ENCODE data around the gene ZNF611.
"Not testable (repeated sequence)": the region's sequence is repeated elsewhere in the genome, so short reads cannot be mapped to it uniquely, and the experiment has no call there.

Gene ZNF611

DNA sequence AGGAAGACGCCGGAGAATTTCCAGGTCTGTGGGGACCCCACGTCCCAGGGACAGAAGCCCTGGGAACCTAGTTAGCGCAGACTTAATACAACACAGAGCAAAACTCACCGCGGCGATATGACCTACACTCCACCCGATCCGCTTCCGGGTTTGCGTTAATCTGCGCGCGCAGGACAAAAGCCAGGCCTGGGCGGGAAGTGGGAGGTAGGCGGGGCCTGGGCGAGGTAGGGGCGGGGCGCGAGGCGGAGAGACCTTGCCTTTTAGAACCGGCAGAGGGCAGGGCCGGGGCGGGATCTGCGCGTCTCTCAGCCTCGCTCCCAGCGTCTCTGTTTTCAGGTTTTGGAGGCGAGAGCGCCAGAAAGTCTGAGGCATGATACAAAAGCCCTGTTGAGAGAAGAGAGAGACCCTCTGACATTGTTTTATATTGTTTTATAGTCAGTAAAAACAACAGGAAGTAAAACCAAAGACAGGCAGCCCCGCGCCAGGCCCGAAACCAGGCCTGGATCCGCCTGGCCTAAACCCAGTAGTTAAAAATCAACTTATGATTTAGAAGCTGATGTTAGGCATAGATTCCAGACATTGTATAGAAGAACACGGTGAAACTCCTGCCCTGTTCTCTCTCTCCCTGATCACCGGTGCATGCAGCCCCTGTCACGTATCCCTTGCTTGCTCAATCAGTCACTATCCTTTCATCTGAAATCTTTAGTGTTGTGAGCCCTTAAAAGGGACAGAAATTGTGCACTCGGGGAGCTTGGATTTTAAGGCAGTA lies at the start of gene ZNF611:
Gene ZNF611 (minus strand): TSS at position 152 of the 769 bp plus-strand sequence. CDS start 19,150 bp downstream, outside the sequence.
- TF ChIP-seq, protein P1, sequence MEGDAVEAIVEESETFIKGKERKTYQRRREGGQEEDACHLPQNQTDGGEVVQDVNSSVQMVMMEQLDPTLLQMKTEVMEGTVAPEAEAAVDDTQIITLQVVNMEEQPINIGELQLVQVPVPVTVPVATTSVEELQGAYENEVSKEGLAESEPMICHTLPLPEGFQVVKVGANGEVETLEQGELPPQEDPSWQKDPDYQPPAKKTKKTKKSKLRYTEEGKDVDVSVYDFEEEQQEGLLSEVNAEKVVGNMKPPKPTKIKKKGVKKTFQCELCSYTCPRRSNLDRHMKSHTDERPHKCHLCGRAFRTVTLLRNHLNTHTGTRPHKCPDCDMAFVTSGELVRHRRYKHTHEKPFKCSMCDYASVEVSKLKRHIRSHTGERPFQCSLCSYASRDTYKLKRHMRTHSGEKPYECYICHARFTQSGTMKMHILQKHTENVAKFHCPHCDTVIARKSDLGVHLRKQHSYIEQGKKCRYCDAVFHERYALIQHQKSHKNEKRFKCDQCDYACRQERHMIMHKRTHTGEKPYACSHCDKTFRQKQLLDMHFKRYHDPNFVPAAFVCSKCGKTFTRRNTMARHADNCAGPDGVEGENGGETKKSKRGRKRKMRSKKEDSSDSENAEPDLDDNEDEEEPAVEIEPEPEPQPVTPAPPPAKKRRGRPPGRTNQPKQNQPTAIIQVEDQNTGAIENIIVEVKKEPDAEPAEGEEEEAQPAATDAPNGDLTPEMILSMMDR (IDR thresholded peaks at IDR 0.05; ENCODE audit: extremely low read depth, missing control alignments) = no peak
- peak; percentile 94 for DNase-seq (ENCODE audit: low spot score)

DNA sequence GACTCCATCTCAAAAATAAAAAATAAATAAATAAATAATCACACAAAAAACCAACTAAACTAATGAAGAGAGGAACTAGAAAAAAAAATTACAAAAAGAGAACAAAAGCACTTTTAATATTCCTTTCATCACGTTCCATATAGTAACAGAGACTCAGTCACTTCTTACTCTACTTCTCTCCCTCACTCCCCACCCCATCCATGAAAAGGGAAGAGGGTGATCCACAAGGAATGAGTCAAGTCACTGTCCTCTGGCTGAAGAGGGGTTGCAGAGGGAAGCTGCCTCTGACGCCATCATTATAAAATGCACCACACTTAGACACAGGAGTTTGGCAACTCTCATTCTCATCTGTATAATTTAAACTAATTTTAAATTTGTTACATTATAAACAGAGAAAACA lies 48.0 kb upstream of the ZNF611 start:
- DNase-seq (ENCODE audit: low spot score) = not testable (repeated sequence)

DNA sequence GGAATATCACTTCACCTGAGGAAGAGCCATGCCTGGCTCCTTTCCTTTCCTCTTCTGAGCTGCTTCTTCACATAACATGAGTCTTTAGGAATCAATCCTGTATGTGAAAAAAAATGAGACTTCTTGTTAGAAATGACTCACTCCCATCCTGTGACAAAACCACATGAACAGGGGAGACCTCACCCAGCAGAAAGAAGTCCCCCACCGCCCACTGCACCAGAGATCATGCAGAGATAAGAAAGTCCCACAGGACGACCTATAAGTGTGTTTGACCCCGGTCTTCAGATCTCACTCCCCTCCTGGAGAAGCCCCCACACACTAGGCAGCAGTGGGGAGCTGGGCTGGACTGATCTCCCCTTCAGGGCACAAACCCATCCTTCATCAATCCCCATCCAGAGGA lies 44.0 kb upstream of the ZNF611 start:
- TF ChIP-seq, protein P1 (IDR thresholded peaks at IDR 0.05; ENCODE audit: extremely low read depth, missing control alignments) = no peak
- DNase-seq (ENCODE audit: low spot score) = peak; percentile 10

DNA sequence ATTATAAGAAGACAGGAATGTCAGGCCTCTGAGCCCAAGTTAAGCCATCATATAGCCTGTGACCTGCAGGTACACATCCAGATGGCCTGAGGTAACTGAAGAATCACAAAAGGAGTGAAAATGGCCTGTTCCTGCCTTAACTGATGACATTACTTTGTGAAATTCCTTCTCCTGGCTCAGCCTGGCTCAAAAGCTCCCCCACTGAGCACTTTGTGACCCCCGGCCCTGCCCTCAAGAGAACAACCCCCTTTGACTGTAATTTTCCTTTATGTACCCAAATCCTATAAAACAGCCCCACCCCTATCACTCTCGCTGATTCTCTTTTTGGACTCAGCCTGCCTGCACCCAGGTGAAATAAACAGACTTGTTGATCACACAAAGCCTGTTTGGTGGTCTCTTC lies 21.6 kb upstream of the ZNF611 start:
- not testable (repeated sequence) for DNase-seq (ENCODE audit: low spot score)

DNA sequence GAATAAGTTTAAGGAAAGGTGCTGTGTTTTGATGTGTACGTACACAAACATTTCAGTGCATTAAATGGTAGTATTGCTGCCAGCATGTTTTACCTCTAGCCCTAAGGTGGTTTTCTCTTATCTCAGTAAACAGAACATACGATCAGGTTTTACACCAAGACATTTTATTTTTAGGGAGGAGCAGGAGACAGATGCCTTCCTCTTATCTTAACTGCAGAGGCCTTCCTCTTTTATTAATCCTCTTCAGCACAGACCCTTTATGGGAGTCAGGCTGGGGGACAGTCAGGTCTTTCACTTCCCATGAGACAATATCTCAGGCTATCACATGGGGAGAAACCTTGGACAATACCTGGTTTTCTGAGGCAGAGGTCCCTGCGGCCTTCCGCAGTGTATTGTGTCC lies 14.9 kb upstream of the ZNF611 start:
- TF ChIP-seq, protein P1 (IDR thresholded peaks at IDR 0.05; ENCODE audit: extremely low read depth, missing control alignments) = no peak
- no peak for DNase-seq (ENCODE audit: low spot score)

DNA sequence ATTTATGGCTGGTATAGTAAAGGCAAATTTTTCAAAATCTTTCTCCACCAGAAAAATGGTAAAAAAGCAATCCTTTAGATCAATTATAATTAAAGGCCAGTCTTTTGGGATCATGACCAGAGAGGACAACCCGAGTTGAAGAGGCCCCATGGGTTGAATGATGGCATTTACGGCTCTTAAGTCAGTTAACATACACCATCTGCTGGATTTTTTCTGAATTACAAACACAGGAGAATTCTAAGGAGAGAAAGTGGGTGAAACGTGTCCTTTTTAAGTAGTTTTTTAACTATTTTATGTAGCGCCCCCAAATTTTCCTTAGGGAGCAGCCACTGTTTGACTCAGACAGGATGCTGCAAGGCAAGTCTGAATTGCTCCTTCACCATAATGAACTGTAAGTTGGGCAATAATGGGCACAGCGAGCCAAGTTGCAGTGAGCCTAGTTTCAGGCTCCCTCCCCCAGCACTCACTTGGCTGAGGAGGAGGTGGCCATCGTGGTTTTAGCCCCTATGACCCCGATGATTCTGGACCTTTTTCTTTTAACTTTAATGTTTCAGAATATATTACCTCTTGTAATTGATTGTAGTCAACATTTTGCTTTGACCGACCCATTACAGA lies 13.6 kb upstream of the ZNF611 start:
- no peak for DNase-seq (ENCODE audit: low spot score)

DNA sequence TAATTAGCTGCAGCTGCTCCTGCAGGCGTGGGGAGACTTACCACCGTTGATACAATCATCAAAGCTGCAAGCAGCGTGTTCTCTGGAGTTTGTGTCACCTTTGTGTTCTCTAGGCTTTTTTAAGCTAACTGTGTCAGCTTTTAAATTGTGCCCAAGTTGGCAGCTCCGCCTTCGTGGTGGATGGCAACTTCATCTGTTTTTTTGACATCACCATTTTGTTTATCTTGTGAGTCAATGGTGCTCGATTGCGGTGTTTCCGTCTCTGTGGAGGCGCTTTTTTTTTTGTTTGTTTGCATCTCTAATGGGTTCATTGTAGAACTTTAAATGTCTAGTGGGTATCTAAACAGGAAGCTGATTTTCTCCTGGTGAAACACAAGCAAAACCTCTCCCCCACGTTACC lies 11.1 kb upstream of the ZNF611 start:
- not testable (repeated sequence) for DNase-seq (ENCODE audit: low spot score)

More for the DNA sequence above, 13.6 kb upstream of the ZNF611 start:
- TF ChIP-seq, protein P1 (IDR thresholded peaks at IDR 0.05; ENCODE audit: extremely low read depth, missing control alignments) = no peak

DNA sequence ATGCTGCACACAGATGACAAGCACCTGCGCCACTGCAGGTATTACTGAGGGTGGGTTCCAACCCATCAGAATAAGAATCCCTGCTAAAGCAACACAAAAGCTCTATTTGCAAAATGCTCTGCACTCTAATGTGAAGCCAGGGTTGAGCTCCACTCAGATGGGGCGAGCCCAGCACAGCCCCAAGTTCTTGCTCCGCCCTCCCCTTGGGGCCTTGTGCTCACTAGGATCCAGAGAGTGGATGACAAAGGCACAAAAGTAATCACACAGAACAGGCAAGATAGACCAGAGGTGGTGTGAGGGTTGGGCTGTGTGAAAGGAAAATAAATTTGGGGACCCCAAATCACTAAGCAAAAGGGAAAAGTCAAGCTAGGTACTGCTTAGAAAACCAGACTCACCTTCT lies 8.2 kb upstream of the ZNF611 start:
- DNase-seq (ENCODE audit: low spot score) = no peak
- TF ChIP-seq, protein P1 (IDR thresholded peaks at IDR 0.05; ENCODE audit: extremely low read depth, missing control alignments) = no peak

DNA sequence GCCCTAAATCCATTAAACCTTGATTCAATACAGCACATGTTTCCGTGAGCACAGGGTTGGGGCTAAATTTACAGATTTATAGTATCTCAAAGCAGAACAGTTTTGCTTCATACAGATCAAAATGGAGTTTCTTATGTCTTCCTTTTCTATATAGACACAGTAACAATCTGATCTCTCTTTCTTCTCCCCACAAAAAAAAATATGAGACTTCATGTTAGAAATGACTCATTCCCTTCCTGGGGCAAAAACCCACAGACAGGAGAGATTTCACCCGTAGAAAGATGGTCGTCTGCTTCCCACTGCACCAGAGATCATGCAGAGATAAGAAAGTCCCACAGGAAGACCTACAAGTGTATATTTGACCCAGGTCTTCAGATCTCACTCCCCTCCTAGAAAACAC lies 7.7 kb upstream of the ZNF611 start:
- TF ChIP-seq, protein P1 (IDR thresholded peaks at IDR 0.05; ENCODE audit: extremely low read depth, missing control alignments) = no peak
- no peak for DNase-seq (ENCODE audit: low spot score)

All from GM20000 (cell line).